ENCODE results near the gene VPS35.

Gene VPS35

DNA sequence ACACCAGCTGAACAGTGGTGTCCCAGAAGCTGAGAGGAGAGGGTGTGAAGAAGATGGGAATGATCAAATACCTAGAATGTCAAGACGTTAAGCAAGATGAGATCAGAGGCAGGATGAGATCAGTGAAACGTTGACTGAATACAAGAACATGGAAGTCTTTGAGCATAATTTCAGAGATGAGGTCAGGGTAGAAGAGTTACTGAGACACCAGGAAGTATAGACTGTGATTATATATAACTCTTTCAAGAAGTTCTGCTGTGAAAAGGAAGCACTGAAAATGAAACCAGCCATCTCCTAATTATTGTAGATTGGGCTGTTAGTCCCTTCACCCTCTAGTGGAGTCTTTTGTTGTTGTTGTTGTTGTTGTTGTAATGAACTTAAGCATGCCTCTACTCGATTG, 76.9 kb downstream of the VPS35 start:
- DNase-seq (ENCODE audit: low read depth) = no peak

DNA sequence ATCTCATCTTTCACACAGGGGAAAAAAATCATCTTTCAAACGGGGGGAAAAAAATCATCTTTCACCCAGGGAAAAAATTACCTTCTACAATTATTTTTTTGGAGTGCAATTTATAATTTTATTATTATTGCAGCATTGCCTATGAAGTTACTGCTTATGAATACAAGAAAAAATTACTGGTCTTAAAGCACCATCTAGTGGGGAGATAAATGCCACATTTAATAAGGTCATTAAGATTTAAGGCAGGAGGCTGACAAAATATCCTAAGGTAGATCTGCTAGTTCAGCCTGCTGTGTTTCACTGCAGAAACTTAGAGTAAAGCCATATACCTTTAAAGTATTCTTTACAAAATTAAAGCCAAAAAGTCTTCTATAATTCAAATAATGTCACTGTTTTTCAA, 81.4 kb downstream of the VPS35 start:
- DNase-seq (ENCODE audit: low read depth) = no peak

DNA sequence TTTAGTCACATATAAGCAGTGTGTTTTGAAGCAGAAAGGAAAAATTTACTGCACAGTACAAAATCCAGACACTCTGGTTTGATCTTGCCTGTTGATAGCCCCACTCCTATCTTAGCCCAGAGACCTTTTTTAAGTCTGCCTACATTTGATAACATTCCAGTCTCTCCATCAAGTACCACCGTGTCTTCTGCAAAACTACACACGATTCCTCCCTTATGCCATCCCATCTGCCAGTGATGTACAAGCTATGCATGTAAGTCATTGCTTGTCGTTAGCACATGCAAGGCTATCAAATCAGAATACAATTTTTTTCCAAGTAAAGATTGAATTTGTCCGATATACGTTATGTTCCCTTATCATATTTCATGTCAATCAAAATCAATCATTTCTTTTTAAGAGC, 82.7 kb downstream of the VPS35 start:
- no peak for DNase-seq (ENCODE audit: low read depth)
